NCI-H524 (cell line): ENCODE results near the gene ANKRD11.

Experiments
- DNase-seq, 2 experiments: peaks; one replicate each; lab custom pipeline; 2025; lab: John Stamatoyannopoulos, UW

ANKRD11 gene

GRCh38 chr16:89506791-89507191 lies 16.4 kb upstream of the ANKRD11 start:
- DNase-seq: no peak

DNA sequence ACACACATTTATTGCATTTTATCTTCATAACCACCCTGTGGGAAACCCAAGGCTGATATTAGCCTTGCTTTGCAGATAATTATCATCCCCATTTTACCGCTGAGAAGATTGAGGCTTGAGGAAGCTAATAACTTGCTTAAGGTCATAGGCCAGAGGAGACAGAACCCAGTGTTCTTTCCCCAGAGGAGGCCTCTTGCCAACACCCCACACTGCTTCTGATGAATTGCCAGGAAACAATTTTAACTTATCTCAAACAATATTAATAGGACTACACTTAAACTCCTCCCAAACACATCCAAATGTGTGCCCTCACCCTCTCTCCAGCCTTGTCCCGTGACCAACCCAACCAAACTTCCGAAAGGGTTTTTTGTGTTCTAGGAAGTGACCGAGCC lies 15.7 kb upstream of the ANKRD11 start:
- no peak for DNase-seq

GRCh38 chr16:89505204-89506112 lies 15.1 kb upstream of the ANKRD11 start:
- DNase-seq: no peak

DNA sequence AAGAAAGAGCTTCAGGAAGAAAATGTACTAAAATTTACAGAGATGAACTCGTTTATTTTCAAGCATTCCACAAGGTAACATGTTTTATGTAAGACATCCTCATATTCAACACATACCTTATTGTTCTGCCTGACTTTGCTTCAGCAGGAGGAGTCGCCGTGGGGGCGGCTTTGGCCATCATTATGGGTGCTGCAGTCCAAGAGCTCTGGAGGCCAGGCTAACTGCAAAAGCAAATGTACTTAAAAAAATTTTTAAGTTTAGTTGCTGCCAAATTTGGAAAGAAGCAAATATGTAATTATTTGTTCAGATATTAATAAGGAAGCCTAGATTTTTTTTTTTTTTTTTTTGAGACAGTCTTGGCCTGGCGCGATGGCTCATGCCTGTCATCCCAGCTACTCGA lies 13.7 kb upstream of the ANKRD11 start:
- DNase-seq: no peak

GRCh38 chr16:89502081-89502843 lies 11.9 kb upstream of the ANKRD11 start:
- DNase-seq: no peak

DNA sequence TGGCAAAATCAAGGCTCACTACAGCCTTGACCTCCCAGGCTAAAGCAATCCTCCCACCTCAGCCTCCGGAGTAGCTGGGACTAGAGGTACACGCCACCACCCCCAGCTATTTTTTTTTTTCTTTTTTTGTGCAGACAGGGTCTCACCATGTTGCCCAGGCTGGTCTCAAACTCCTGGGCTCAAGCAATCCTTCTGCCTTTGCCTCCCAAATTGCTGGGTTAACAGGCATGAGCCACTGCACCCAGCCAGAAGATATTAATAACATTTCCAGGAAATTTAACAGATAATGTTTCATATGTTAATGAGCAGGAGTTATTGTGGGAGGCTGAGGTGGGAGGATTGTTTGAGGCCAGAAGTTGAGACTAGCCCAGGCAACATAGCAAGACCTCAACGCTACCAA lies 9.4 kb upstream of the ANKRD11 start:
- no peak for DNase-seq

GRCh38 chr16:89498839-89499238 lies 8.5 kb upstream of the ANKRD11 start:
- DNase-seq: no peak

- DNase-seq: no peak
These were observed 4.8 kb upstream of the ANKRD11 start for GRCh38 chr16:89495121-89495520.

- DNase-seq: peak in 1 of 2 experiments; percentile 47
These were observed 3.4 kb upstream of the ANKRD11 start for GRCh38 chr16:89493776-89494175.

- DNase-seq: no peak
These were observed 1.8 kb upstream of the ANKRD11 start for GRCh38 chr16:89491974-89492687.

GRCh38 chr16:89491238-89491869 lies 993 bp upstream of the ANKRD11 start:
- DNase-seq: no peak

DNA sequence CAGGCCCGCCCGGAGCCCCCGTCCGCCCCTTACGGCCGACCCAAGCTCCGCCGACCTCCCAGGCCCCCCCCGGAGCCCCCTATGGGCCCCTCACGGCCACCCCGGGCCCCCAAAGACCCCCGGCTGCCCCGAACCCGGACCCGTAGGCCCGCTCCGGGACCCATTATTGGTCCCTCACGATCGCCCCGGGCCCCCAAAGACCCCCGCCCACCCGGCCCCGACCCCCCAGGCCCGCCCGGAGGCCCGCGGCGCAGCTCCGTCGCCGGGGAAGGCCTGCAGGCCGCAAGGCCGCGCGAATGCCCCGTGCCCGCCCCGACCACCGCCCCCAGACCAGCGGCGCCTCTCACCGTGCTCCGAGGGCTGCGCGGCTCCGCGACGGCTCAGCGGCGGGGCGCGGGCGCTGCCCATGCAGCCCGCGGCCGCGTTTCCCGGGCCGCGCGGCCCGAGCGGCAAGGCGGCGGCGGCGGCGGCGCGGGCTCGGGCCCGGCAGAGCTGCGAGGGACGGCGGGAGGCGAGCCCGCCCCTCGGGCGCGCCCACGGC lies 393 bp downstream of the ANKRD11 start:
- no peak for DNase-seq

GRCh38 chr16:89489040-89489897 lies 1.1 kb downstream of the ANKRD11 start:
- DNase-seq: peak; percentile 44 to 78

GRCh38 chr16:89485701-89486246 lies 4.6 kb downstream of the ANKRD11 start:
- DNase-seq: peak in 1 of 2 experiments; percentile 57

GRCh38 chr16:89484923-89485679 lies 5.3 kb downstream of the ANKRD11 start:
- DNase-seq: peak; percentile 49 to 78

DNA sequence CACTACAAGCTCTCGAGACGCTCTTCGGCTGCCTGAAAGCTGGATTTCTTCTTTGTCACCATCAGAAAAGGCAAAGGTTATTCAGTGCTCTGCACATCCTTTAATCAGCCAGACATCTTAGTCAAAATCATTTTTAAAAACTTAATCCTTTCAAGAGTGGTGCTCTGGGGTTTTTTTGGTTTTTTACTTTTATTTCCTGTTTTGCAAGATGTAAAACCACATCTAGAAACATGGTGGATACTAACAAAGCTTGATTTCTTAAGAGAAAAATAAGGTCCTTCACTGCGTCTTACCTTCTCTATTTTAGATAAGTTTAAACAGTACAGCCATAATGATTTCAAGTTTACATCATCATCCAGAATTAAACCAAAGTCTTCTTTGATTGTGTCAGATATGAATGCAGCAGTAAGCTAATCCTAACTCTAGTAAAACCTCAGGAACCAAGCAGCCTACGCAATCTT lies 6.3 kb downstream of the ANKRD11 start:
- no peak for DNase-seq

DNA sequence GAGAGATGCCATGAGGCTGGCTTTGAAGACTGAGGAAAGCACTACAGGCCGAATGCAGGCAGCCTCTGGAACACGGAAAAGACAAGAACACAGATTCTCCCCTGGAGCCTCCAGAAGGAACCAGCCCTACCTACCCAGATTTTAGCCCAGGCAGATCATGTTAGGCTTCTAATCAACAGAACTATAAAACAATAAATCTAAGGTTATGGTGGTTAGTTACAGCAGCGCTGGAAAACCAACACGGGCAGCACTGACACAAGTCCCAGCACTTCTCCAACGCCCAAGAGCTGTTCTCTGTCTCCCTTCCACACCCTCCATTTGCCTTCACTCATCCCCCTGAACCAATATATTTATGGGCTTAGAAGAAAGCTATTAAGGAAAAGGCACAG lies 7.5 kb downstream of the ANKRD11 start:
- no peak for DNase-seq

DNA sequence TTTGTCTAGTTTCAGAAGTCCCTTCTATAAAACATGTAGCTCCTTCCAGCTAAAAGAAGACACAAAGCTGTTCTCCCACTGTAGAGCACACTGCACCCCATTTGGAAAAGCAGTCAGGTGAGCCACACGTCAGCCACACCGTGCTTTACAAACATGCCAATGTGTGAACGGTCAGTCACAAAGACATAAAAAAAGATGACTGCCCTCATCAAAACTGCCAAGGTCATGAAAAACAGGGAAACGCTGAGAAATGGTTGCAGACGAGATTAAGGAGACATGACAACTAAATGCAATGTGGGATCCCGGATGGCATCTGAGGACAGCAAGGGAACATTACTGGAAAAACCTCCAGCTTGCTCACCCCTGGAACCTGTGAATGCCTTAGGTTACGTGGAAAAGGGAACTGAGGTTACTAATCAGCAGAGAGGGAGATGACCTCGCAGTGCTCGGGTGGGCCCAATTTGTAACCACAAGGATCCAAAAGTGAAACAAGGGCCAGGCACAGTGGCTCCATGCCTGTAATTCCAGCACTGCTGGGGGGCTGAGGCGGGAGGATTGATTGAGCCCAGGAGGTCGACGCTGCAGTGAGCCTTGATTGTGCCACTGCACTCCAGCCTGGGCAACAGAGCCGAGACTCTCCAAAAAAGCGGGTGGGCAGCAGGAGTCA lies 8.1 kb downstream of the ANKRD11 start:
- no peak for DNase-seq

GRCh38 chr16:89481356-89481955 lies 8.9 kb downstream of the ANKRD11 start:
- DNase-seq: peak in 1 of 2 experiments; percentile 29
